ENCODE data around the gene LYST. TPM values are rescaled to one million over a fixed set of nuclear protein-coding genes. Genes with fewer than 3 reads are reported as not detected.

LYST gene
- total RNA-seq, 1 donor from 2014 or later, result 69.7 TPM

DNA sequence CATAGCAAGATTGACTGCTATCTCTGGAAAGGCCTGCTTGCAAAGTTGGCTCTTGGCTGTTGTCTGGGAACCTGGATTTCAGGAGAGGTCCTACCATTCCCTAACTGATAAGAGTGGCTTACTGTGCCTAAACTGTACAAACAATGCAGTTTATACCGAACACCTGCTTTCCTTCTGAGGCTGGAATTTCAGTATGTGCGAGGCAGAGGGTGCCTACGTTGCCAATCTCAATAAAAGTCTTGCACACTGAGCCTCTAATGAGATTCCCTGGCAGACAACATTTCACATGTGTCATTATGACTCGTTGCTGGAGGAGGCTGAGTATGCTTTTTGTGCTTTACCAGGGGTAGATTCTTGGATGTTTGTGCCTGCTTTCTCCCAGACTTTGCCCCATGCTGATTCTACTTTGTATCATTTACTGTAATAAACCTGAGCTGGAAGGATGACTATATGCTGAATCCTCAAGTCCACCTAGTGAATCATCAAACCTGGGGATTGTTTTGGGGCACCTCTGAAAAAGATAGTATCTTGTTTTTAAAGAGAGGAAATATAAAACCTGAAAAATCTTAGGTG lies 158.2 kb downstream of the LYST start:
- DNase-seq, result no peak

DNA sequence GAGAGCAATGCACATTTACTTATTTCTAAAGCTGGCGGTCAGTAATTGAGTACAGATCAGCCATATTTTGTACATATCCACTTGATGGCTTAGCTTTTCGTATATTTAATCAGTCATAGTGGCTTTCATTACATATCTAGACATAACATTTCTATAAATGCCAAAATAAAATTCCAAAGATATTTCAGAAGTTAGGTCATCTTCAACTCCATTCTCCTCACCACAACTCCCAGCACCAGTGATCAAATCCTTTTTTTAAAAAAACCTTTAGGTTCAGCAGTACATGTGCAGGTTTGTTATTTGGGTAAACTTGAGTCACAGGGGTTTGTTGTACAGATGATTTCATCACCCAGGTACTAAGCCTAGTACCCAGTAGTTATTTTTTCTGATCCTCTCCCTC lies 163.2 kb downstream of the LYST start:
- no peak for DNase-seq

DNA sequence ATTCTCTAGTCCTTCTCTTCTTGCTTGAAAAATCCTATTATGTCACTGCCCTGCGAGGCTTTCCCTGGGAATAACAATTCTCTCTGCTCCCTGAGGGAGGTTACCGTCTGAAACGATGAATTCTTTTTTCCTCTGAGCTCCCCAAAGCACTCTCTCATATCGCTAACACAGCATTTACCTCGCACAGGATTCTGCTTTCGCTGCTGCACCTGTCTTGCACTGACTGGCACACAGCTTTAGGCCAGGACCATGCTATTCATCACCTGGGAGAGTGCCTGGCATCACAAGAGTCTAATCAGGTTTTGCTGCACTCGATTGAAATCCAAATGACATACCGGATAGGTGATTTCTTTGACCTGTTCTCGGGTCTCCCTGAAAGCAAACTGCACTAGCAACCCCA lies 164.3 kb downstream of the LYST start:
- no peak for DNase-seq

DNA sequence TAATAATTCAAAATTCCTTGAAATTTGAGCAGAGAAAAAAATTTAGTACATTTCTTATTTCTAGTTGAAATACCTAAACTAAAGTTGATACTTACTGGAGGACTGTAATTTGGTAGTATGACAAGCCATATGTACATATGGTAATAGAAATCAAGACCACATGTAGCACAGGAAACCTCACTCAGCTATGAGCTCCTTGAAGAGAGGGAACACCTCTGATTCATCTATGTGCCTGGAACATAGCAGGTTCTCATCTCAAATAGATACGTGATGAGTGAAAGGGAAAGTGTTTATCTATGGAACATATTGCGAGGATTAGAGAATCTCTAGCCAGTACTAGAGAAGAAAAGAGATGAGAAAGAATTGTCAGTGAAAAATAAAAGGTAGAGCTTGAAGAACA lies 169.2 kb downstream of the LYST start:
- DNase-seq, result no peak

DNA sequence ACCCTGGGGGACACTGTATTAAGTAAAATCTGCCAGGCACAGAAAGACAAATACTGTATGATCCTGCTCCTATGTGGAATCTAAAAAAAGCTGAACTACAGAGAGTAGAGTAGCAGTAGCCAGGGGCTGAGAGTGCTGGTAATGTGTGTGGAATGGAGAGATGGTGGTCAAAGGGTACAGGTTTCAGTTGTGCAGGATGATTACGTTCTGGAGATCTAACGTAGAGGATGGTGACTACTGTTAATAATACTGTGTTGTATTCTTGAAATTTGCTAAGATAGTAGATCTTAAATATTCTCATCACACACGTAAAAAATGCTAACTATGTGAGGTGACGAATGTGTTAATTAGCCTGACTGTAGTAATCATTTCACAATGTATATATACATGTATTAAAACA lies 177.3 kb downstream of the LYST start:
- DNase-seq, result no peak

DNA sequence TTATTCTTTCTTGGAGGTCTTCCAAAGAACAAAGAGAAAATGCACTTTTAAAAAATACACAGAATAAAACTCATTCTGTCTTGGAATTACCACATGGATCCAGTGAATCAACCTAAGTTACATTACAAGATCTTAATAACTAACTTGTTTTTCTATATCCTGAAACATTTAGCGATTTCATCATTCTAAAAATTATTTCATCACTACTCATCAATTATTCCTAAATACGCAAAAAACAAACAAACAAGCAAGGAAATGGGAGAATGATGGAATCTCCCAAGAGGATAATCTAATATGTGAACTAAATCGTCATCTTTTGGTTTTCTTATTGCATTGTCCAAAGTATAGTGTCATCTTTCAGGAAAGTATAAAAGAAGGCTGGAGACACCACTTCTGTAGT lies 178.6 kb downstream of the LYST start:
- no peak for DNase-seq

DNA sequence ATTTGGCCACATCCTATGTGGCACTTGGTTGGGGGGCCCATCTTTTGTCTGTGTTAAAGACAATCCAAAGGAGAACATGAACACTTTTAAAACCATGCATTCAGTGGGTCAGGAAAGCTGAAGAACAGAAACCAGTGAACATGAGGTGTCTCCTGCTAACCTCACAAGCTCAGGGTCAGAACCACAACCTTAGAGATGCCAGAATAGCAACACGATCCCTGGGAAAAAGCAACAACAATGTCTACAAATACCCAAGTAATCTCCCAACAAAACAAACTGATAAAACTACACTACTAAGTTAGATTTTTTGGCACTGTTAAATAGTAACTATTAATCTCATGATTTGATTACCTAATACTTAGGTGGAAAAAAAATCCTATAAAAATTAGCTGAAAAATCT lies 183.1 kb downstream of the LYST start:
- DNase-seq, result no peak

DNA sequence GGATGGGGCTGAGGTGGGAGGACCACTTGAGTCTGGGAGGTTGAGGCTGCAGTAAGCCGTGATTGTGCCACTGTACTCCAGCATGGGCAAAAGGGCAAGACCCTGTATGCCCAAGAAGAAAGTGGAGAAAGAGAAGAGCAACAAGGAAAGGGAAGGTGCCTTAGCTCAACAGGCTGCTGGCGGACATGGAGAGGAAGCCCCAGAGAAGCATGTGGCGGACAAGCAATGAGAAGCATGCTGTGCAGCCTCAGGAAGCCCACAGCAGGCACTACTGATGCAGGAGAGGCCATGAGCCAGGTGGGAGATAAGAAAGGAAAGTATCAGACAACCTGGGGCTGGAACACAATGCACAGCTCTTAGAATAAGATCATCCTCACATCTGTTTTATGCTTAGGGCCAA lies 184.5 kb downstream of the LYST start:
- no peak for DNase-seq

DNA sequence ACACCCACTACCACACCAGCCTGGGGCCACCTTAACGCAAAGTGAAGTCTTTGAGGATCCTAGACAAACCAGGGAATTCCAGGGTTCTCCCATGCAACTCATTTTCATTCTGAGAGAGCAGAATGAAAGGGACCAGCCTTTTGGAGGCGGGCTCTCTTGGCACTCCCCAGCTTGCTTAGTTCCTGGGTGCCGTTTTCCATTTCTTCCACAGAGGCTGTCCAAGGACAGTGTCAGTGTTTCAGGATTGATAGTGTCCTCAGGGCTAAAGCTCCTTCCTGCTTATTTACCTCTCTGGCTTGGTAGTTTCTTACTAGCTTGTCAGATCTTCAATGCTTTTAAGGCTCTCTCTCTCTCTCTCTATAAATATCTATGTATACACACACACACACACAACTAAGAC lies 187.1 kb downstream of the LYST start:
- DNase-seq, result no peak

DNA sequence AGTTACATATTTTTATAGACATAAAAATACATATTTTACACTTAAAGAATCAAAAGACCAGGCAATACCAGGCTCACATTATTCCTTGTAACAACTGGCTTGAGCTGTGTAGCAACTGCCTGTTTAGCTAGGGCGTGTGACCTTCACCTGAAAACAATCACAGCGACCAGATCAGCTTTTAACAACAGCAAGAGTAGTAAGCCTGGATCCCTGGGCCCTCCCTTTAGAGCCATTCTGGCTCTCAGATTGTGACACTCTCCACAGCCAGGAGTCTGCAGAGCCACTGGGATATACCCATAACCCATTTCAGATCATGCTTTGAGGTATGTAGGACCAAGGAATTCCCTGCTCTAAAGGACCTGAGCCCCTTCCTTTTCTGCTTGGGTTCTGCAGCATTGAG lies 187.7 kb downstream of the LYST start:
- no peak for DNase-seq

DNA sequence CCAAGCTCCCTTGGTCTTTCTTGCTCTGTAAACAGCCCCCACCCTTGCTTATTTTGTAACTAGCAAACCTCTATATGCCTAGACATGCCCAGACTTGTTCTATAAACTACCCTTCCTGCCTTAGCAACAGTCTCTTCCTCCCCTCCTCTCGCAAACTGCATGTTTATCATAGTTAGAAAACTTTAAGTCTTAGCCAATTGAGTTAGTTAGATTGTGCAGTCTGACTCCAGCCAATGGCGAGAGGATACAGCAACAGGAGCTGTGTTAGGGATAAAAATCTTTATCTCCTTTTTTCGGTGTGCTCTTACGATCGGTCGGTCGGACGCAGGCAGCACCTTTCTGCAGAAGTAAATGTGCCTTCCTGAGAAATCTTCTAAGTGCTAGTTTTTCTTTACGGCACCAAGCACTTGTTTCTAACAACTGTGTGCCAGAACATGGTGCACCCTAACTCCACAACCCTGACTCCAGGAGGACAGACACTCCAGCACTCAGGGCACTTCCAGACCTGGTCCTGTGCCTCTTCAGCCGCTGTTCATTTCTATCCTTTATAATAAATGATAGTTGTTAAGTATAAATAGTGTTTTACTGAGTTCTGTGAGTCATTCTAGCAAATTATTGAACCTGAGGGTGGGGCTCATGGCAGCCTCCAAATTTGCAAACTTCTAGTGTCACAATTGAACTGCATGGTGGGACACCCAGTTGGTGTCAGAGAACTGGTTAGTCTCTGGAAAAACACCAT lies 191.4 kb downstream of the LYST start:
- no peak for DNase-seq

DNA sequence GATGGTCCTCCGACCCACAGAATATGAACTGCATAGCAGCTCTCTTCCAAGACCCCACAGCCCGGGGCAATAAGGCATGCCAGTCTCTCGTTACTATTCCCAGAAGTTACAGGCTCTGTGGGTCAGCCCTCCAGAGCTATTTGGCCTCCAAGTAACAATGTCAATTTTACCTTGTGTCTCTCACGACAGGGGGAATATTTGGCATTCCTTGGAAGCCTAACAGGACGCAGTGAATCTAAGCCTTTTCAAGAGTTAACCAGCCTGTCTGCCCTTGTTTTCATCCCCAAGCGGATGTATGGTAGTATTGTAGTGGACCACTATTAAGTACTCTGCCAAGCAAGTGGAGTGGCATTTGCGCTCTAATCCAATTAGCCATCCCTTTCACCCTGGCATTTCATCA lies 192.7 kb downstream of the LYST start:
- DNase-seq, result no peak

DNA sequence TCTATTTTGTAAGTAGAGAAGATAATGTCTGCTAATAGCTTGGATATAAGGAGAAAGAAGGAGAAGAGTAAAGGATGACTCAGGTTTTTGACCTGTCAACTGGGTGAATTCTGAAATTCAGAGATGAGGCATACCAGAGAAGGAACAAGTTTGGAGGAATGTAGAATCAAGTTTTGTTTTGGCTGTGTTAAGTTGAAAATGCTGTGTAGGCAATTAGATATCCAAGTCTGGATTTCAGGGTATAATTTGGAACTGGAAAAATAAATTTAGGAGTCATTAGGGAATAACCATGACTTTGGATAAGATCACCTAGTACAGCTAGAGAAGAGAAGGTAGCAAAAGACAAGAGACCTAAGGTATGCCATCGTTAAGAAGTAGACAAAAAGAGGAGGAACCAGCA lies 194.7 kb downstream of the LYST start:
- no peak for DNase-seq

DNA sequence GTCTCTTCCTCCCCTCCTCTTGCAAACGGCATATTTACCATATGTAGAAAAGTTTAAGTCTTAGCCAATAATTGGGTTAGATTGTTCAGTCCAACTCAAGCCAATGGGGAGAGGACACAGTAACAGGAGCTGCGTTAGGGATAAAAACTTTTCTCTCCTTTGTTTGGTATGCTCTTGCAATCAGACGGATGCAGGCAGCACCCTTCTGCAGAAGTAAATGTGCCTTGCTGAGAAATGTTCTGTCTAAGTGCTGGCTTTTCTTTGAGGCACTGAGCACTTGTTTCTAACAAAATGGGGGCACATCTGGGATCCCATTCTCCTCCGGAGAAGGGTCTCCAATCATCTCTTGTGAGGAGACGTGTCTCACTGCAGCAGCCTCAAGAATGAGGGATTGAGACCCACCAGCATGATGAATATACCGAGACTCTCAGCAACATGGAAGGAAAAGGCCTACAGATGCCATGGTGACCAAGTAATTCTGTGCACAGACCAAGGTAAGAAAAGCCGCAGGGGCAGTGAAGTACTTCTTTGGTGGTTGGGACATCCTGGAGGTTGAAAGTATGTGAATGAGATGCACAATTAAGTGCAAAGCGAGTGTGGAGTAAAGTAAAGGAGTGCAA lies 196.4 kb downstream of the LYST start:
- no peak for DNase-seq

DNA sequence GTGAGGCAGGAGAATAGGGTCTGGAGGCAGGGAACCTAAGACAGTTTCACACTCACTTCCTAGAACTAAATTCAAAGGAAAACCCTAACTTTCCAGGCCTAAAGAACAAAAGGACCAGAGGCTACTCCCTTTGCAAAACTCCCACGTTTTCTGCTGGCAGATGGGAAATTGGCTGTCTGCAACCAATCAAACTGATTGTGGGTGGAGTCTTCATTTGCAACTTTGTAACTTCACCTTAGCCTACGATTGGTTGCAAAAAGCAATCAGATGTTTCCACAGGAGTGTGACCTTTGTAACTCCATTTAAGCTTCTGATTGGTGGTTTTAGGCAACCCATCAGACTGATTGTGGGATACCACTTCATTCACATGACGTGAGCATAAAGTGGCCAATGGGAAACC lies 197.4 kb downstream of the LYST start:
- DNase-seq, result no peak

DNA sequence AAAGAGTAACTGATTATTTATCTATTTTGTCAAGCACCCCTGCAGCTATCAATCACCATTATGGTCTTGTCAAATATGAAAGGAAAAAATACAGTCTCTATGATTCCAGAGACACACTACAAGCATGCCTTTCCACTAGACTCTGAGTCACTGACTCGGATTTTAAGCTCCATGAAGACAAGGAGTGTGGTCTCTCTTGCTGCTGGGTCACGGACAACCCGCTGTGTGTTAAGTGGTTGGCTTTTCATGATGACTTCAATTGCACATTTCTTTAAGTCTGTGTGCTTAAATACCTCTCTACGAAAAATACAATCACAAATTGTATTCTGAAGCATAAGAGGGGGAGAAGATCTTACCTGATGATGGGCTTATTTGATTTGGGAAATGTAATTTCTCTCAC lies 203.1 kb downstream of the LYST start:
- DNase-seq, result no peak

DNA sequence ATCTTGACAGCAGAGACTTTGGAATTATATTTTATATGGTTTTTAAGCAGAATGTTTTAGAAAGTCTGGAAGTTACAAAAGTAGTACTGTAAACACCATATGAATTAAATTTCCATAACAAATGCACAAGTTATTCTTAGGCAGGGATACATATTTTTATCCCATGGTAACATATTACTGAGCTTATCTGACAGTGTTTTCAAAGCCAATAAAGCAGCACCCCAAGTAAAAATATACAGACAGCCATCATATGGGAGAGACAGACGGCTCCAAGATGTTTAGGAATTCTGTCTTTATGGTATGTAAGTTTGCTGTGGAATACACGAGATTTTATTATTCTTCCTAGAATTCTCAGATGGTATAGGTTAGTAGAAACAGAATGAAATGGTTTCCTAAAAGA lies 205.1 kb downstream of the LYST start:
- DNase-seq, result no peak

DNA sequence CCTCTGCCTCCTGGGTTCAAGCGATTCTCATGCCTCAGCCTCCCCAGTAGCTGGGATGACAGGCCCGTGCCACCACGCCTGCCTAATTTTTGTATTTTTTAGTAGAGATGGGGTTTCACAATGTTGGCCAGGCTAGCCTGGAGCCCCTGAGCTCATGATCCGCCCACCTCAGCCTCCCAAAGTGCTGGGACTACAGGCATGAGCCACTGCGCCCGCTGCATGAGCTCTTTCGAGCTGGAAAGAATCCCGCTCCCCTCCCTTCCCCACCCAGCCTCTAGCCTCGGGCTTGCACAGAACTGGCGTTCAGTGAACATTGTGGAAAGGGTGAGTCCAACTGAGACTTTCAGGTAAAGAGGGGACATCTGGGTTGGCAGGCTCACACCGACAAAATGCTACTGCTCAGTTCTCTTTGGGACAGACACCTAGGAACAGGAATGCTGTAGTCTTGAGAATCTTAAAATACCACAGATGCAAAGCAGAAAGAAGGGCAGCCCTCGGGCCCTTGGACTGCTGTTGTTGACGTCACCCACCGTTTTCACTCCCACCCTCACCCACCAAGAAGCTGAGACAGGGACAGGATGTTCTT lies 207.4 kb downstream of the LYST start:
- no peak for DNase-seq

DNA sequence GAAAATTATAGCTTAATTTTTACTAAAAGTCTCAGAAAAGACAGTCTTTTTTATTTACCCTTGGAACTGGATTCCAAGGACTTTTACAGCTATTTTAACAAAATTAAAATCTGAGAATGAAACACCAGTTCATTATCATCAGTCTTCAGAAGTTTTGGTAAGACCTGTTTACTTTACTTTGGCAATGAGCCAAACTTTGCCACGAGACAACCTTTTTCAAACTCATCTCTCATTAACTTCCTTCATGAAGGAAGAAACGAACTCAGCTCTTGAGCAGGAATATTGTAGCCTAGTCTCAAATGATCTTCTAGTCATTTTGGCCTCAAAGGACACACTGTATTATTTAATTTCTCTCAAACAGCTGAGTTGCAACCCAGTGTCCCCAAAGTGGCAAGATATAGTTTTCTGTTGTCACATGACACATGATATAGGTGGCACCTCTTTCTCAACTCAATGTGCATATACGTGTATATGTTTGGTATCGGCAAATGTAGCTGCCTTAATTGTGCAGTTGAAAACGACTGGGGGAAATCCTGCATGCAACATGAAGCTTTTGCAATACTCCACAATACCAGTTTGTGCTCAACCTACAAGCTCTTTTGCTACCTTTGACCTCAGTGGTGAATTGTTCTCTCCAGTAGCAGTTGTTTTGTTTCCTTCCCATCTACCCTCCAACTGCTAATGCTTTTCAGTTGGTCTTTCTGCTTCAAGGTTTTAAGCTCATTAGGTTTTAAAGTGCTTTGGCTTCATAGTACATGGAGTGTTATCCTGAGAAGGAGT lies 208.8 kb downstream of the LYST start:
- DNase-seq, result no peak

DNA sequence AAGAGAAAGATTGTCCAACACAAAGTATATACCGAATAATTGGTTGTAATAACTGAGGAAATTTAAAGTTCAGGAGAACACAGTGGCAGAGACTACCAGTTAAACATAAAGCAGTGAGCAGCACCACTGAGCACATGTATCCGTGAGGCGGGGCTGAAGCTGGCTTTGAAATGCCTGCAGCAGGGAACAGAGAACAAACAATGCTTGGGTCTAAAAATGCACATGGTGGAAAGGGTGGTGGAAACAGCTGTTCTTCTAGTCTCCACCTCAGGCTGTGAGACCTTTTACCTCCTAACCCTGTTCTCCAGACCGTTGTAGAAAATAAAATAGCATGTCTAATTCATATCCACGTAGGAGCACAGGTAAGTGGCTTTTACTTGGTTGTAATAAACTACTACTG lies 209.4 kb downstream of the LYST start:
- no peak for DNase-seq

DNA sequence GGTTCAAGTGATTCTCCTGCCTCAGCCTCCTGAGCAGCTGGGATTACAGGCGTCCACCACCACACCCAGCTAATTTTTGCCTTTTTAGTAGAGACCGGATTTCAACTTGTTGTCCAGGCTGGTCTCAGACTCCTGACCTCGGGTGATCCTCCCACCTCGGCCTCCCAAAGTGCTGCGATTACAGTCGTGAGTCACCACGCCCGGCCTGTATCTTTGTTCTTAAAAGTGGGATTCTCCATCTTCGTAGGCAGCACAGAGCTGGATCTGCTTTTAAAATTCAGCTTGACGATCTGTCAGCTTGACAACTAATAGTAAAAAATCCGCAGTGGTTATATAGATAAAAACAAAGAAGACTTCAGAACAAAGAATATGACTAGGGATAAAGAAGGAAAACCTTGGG lies 214.3 kb downstream of the LYST start:
- DNase-seq, result no peak

DNA sequence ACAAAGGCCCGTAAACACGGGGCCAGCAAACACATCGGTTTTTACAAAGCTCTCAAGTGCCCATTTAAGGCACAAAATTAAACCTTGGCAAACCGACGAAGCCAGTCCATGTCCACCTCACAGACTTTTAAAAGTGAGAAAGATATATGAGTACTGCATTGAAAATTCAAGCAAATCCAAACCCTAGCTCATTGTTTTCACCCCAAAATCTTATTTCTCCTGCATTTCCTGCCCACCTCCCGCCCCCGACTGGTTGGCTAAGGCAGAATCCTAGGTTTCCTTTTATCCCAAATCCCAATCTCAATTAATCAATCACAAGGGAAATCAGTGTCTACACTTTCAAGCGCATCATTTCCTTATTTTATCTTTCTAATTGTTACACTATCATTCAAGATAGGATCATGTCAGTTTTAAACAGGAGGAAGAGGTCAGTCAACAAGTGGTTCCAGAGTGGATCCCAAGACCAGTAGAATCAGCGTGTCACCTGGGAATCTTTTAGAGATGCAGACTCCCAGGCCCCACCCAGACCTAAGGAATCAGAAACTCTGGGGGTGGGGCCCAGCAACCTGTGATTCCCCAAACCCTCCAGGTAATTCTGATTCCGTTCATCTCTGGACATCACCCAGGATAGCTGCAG lies 215.4 kb downstream of the LYST start:
- DNase-seq, result no peak

All from occipital lobe (tissue), 2 donors.